AG04450 (cell line): ENCODE measurements around the gene KIF3C. TPM values are rescaled to one million over a fixed set of nuclear protein-coding genes. Genes with fewer than 3 reads are reported as not detected.
"Not testable (repeated sequence)": the region's sequence is repeated elsewhere in the genome, so short reads cannot be mapped to it uniquely, and the experiment has no call there.

Source experiments
- CTCF ChIA-PET: fragments of 300-600, 350-600 bp; formaldehyde crosslinking; extraction: SDS; loops from one replicate; lab custom pipeline; 2022; ENCODE audit warnings: antibody characterized with exemption, inconsistent platforms; lab: Charles Lee
- POLR2A ChIA-PET: fragments of 350-600 bp; formaldehyde crosslinking; extraction: SDS; loops from one replicate; lab custom pipeline; 2021; ENCODE audit warnings: antibody characterized with exemption, inconsistent platforms; lab: Yijun Ruan, JAX
- DNase-seq: peaks from one replicate; pipeline ENCODE4 v3.0.0-alpha.2; 2011; ENCODE audit warnings: low read depth, low spot score
- H3K27ac ChIP-seq: one replicate; pipeline ENCODE4 v1.5.1; 2012; ENCODE audit warnings: low read depth, low read length, control low read depth
- H3K27me3 ChIP-seq: one replicate; pipeline ENCODE4 v1.6.0; 2012; ENCODE audit warnings: low read length; ENCODE audit not compliant: control insufficient read depth, insufficient read depth
- H3K4me3 ChIP-seq: 2 replicates; pipeline ENCODE4 v1.5.1; 2011; ENCODE audit warnings: mild to moderate bottlenecking, low read depth, low read length, control low read depth
- H3K9me3 ChIP-seq: 2 replicates; pipeline ENCODE4 v1.5.1; 2012; ENCODE audit warnings: low read length; ENCODE audit not compliant: control insufficient read depth, insufficient read depth
- polyA plus RNA-seq: library from polyadenylated mRNA; depleted of rRNA; stranded (reverse); fragments of >200 nt; gene quantifications from 2 replicates; pipeline ENCODE4 v1.2.3, GENCODE V29; 2011
- TF ChIP-seq, protein P1 (sequence below): IDR thresholded peaks from 2 replicates; pipeline ENCODE4 v1.5.1; 2011; ENCODE audit warnings: low read depth, low read length, control low read depth, inconsistent platforms

The KIF3C gene
- polyA plus RNA-seq, 1 experiment, result 8.0 TPM

DNA sequence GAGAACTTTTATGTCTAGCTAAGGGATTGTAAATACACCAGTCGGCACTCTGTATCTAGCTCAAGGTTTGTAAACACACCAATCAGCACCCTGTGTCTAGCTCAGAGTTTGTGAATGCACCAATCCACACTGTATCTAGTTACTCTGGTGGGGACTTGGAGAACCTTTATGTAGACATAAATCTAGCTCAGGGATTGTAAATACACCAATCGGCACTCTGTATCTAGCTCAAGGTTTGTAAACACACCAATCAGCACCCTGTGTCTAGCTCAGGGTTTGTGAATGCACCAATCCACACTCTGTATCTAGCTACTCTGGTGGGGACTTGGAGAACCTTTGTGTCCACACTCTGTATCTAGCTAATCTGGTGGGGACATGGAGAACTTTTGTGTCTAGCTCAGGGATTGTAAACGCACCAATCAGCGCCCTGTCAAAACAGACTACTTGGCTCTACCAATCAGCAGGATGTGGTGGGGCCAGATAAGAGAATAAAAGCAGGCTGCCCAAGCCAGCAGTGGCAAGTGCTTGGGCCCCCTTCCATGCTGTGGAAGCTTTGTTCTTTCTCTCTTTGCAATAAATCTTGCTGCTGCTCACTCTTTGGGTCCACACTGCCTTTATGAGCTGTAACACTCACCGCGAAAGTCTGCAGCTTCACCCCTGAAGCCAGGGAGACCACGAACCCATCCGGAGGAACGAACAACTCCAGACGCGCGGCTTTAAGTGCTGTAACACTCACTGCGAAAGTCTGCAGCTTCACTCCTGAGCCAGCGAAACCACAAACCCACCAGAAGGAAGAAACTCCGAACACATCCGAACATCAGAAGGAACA is 66.1 kb downstream of the KIF3C start:
- DNase-seq, H3K27ac ChIP-seq, H3K27me3 ChIP-seq, H3K9me3 ChIP-seq, H3K4me3 ChIP-seq, CTCF ChIA-PET: not testable (repeated sequence)
- POLR2A ChIA-PET, result interaction anchor here (1.5 kb wide), 1 partner anchor 38 kb away, joined by 4 read pairs; the partner anchor contains the start of gene ASXL2

DNA sequence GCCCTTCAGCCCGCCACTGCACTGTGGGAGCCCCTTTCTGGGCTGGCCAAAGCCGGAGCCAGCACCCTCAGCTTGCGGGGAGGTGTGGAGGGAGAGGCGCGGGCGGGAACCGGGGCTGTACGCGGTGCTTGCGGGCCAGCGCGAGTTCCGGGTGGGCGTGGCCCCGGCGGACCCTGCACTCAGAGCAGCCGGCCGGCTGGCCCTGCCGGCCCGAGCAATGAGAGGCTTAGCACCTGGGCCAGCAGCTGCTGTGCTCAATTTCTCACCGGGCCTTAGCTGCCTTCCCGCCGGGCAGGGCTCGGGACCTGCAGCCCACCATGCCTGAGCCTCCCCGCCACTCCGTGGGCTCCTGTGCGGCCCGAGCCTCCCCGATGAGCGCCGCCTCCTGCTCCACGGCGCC is 66.9 kb downstream of the KIF3C start:
- DNase-seq, CTCF ChIA-PET, POLR2A ChIA-PET: not testable (repeated sequence)

DNA sequence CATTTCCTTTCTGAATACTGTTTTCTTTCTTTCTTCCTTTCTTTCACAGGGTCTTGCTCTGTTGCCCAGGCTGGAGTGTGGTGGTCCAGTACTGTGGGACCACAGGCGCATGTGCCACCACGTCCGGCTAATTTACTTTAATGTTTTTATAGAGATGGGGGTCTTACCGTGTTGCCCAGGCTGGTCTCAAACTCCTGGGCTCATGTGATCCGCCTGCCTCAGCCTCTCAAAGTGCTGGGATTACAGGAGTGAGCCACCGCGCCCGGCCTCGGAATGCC is 68.7 kb downstream of the KIF3C start:
- DNase-seq, H3K27me3 ChIP-seq, H3K9me3 ChIP-seq, CTCF ChIA-PET, POLR2A ChIA-PET, H3K4me3 ChIP-seq, H3K27ac ChIP-seq: not testable (repeated sequence)

More for the DNA sequence above, 66.9 kb downstream of the KIF3C start:
- H3K9me3 ChIP-seq, H3K27ac ChIP-seq, H3K4me3 ChIP-seq, H3K27me3 ChIP-seq: not testable (repeated sequence)

DNA sequence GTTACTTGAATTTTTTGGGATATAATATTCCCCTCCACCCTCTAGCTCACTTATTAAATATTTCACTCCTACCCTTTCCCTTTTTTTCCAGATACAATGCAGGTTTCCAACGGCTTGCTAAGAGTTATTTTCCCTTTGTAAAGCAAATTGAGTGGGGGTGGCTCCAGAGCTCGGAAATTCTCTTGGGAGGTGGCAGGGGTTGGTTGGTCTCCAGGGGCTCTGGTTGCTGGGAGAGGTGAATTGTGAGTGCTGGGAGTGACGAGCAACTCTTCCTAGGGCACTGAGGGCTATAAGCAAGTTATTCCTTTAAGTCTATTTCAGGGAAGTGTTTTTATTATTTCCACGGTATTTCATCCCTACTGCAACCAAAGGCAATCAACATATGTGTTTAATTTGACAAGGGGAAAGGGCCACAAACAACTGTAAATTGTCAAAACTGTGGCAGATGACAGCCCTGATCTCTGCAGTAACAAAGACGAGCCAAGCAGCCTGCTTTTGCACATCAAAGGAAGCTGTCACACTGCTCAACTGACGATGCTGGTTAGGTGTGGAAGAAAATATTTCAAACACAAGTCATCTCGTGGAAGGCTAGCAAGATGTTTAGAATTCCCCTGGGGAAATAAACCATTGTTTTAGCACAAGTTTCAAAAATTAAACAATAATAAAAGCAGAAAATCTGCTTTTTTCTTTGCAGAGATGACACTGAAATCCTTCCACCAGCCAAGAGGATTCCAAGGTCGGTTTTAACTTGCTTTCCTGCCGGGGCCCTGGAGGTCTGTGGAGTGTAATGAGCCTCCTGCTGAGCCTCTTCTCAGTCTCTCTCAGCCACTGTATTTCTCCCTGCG is 69.2 kb downstream of the KIF3C start:
- no peaks in the 10 kb centered on the region; the same call in 1 of the 2 replicates for H3K9me3 ChIP-seq
- CTCF ChIA-PET, result no interaction called here
- TF ChIP-seq, protein P1, sequence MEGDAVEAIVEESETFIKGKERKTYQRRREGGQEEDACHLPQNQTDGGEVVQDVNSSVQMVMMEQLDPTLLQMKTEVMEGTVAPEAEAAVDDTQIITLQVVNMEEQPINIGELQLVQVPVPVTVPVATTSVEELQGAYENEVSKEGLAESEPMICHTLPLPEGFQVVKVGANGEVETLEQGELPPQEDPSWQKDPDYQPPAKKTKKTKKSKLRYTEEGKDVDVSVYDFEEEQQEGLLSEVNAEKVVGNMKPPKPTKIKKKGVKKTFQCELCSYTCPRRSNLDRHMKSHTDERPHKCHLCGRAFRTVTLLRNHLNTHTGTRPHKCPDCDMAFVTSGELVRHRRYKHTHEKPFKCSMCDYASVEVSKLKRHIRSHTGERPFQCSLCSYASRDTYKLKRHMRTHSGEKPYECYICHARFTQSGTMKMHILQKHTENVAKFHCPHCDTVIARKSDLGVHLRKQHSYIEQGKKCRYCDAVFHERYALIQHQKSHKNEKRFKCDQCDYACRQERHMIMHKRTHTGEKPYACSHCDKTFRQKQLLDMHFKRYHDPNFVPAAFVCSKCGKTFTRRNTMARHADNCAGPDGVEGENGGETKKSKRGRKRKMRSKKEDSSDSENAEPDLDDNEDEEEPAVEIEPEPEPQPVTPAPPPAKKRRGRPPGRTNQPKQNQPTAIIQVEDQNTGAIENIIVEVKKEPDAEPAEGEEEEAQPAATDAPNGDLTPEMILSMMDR, result no peak
- no peak for DNase-seq
- POLR2A ChIA-PET, result no interaction called here
- H3K4me3 ChIP-seq, result no peak overlapping the region
- no peaks in the 10 kb centered on the region for H3K27me3 ChIP-seq
- no peak overlapping the region for H3K27ac ChIP-seq

DNA sequence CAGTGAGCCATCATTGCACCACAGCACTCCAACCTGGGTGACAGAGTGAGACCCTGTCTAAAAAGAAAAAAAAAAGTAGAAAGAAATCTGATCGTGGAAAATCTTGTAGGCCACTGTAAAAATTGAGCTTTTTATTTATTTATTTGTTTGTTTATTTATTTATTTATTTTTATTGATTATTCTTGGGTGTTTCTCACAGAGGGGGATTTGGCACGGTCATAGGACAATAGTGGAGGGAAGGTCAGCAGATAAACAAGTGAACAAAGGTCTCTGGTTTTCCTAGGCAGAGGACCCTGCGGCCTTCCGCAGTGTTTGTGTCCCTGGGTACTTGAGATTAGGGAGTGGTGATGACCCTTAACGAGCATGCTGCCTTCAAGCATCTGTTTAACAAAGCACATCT is 72.7 kb downstream of the KIF3C start:
- H3K4me3 ChIP-seq, H3K27me3 ChIP-seq, H3K27ac ChIP-seq, H3K9me3 ChIP-seq, DNase-seq: not testable (repeated sequence)
- ChIA-PET POLR2A (interaction anchor here (1.2 kb wide), 1 partner anchor 11 kb away, joined by 11 read pairs; no protein-coding TSS in a partner anchor), CTCF (interaction anchor here (0.6 kb wide), 1 partner anchor 65 kb away, joined by 5 read pairs; no protein-coding TSS in a partner anchor)

DNA sequence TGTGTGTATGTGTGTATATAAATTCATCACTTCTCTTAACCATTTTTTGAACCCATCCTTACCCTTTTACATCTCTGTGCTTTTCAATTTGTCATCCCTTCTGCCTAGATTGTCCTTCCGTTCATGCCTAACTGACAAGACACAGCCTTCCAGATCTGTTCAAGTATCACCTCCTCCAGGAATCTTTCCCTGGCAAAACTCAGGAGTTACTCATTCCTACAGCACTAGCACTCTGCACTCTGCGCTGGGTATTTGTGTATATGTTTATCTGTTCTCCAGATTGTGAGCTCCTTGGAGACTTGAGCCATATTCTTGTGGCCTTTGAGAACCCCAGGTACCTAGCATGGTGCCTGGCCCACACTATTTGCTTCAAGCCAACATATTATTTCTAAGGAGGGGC is 77.2 kb downstream of the KIF3C start:
- TF ChIP-seq, protein P1, result no peak
- ChIA-PET CTCF (no interaction called here), POLR2A (interaction anchor here (0.9 kb wide), 1 partner anchor 27 kb away, joined by 3 read pairs; the partner anchor contains the start of gene ASXL2)
- Histone ChIP-seq H3K4me3 (no peak overlapping the region), H3K9me3 (0 out of 2 replicates have a peak, but pooled peaks cover 3% of the 10 kb centered on the region), H3K27me3 (peaks cover 2% of the 10 kb centered on the region), H3K27ac (no peak overlapping the region)
- no peak for DNase-seq
